K562 (cell line): ENCODE results near the gene RELL2. TPM values are rescaled to one million over a fixed set of nuclear protein-coding genes. Genes with fewer than 3 reads are reported as not detected.
A peak's percentile ranks its signal among the peaks of the same experiment; 100 is the strongest.

Experiments
- ARNT ChIP-seq, 2 experiments: fragments of 450-650 bp; IDR thresholded peaks; 2 replicates each; pipeline ENCODE4 v1.6.1; 2016; ENCODE audit warnings: mild to moderate bottlenecking in 1 of 2
- BCLAF1 ChIP-seq, 2 experiments: fragments of 450-650 bp in 1 of 2; IDR thresholded peaks; 2 replicates each; pipeline ENCODE4 v1.6.1; 2011 to 2017; ENCODE audit warnings: low read depth in 2 of 2, antibody characterized with exemption in 1 of 2, borderline replicate concordance in 1 of 2, low read length in 1 of 2, mild to moderate bottlenecking in 1 of 2, mixed read lengths in 1 of 2; ENCODE audit not compliant: control insufficient read depth in 1 of 2
- BRD4 ChIP-seq: fragments of 200-600 bp; sonication (generic); IDR thresholded peaks from 2 replicates; pipeline ENCODE4 v1.6.1; 2017; ENCODE audit warnings: inconsistent platforms
- CC2D1A ChIP-seq: fragments of 450-650 bp; IDR thresholded peaks from 2 replicates; pipeline ENCODE4 v1.6.1; 2017; ENCODE audit warnings: mild to moderate bottlenecking
- CCAR2 ChIP-seq: fragments of 200-400 bp; formaldehyde crosslinking; IDR thresholded peaks from 2 replicates; pipeline ENCODE4 v1.6.1; 2017; ENCODE audit warnings: mild to moderate bottlenecking, low read depth, low read length
- CHD2 ChIP-seq: IDR thresholded peaks from 2 replicates; pipeline ENCODE4 v1.6.1; 2011; ENCODE audit warnings: low read depth, low read length
- ELK1 ChIP-seq: sonication (generic); formaldehyde crosslinking; IDR thresholded peaks from 2 replicates; pipeline ENCODE4 v1.8.1; 2022; ENCODE audit warnings: missing genetic modification reagents
- GABPB2 ChIP-seq: fragments of 250-450 bp; sonication (Bioruptor Pico); conservative IDR thresholded peaks from 2 replicates; pipeline ENCODE4 v1.5.1; 2021; ENCODE audit warnings: mild to moderate bottlenecking
- HMG20A ChIP-seq: fragments of 450-650 bp; formaldehyde crosslinking; conservative IDR thresholded peaks from 2 replicates; pipeline ENCODE4 v1.4.0; 2020; ENCODE audit warnings: mild to moderate bottlenecking, mixed read lengths
- KLF10 ChIP-seq: fragments of 250-450 bp; sonication (Bioruptor Pico); IDR thresholded peaks from 2 replicates; pipeline ENCODE4 v1.6.1; 2021; ENCODE audit warnings: matching md5 sums
- KLF16 ChIP-seq: IDR thresholded peaks from 2 replicates; pipeline ENCODE4 v1.6.1; 2016; ENCODE audit warnings: antibody characterized with exemption
- NCOA2 ChIP-seq, 2 experiments: fragments of 450-650 bp; IDR thresholded peaks; 2 replicates each; pipeline ENCODE4 v1.6.1; 2018; ENCODE audit warnings: mild to moderate bottlenecking in 2 of 2, moderate library complexity in 1 of 2; ENCODE audit not compliant: partially characterized antibody in 2 of 2
- NEUROD1 ChIP-seq: fragments of 150-350 bp; IDR thresholded peaks from 2 replicates; pipeline ENCODE4 v1.6.1; 2014; ENCODE audit warnings: borderline replicate concordance, low read length, low read depth; ENCODE audit not compliant: partially characterized antibody
- PRPF4 ChIP-seq: fragments of 200-400 bp; formaldehyde crosslinking; IDR thresholded peaks from one replicate; pipeline ENCODE4 v1.6.1; 2017; ENCODE audit warnings: low read length, low read depth, mild to moderate bottlenecking; ENCODE audit not compliant: insufficient read depth, poor library complexity, severe bottlenecking
- RBM22 ChIP-seq: fragments of 200-400 bp; formaldehyde crosslinking; IDR thresholded peaks from 2 replicates; pipeline ENCODE4 v1.6.1; 2018; ENCODE audit warnings: low read length, low read depth; ENCODE audit not compliant: poor library complexity, severe bottlenecking
- SMARCC2 ChIP-seq: fragments of 450-650 bp; IDR thresholded peaks from 2 replicates; pipeline ENCODE4 v1.6.1; 2017; ENCODE audit warnings: antibody characterized with exemption, moderate library complexity, mild to moderate bottlenecking, low read depth
- WHSC1 ChIP-seq: IDR thresholded peaks from one replicate; pipeline ENCODE4 v1.6.1; 2012; ENCODE audit warnings: low read length, control low read depth, inconsistent platforms
- ZBTB1 ChIP-seq: sonication (generic); formaldehyde crosslinking; IDR thresholded peaks from 2 replicates; pipeline ENCODE4 v1.8.1; 2023; ENCODE audit warnings: missing genetic modification reagents, low read depth, mild to moderate bottlenecking, borderline replicate concordance
- ZFP36 ChIP-seq: fragments of 150-350 bp; IDR thresholded peaks from 2 replicates; pipeline ENCODE4 v1.6.1; 2018; ENCODE audit warnings: low read length, low read depth; ENCODE audit not compliant: partially characterized antibody
- ZNF583 ChIP-seq: fragments of 250-450 bp; sonication (Bioruptor Pico); IDR thresholded peaks from 2 replicates; pipeline ENCODE4 v1.4.0; 2020
- polyA plus RNA-seq, 8 experiments: library from polyadenylated mRNA; depleted of rRNA in 4 of 8; stranded (reverse) in 5 of 8; unstranded in 3 of 8; fragments of >200 nt; fragmentation: Nextera tagmentation in 2 of 8; fragmentation: Illumina TruSeq in 1 of 8; extraction: Ambion mirVana in 2 of 8; extraction: Trizol in 1 of 8; gene quantifications; 2 replicates each; pipeline versions ENCODE4 v1.2.1 to v1.2.3, GENCODE V29; 2011 to 2014; ENCODE audit warnings: inconsistent platforms in 1 of 8, missing spikeins in 1 of 8
- total RNA-seq, 7 experiments: library from RNA; depleted of rRNA in 6 of 7; stranded (reverse); fragments of >200 nt in 6 of 7; fragmentation: Illumina TruSeq in 2 of 7; extraction: Trizol in 2 of 7; gene quantifications; 2 replicates each; pipeline versions ENCODE4 v1.2.1 to v1.2.3, GENCODE V29; 2011 to 2021; ENCODE audit warnings: low replicate concordance in 1 of 7
- TF ChIP-seq, protein P1 (sequence below): fragments of 450-650 bp; IDR thresholded peaks from 2 replicates; pipeline ENCODE4 v1.6.1; 2016
- TF ChIP-seq, protein P2 (sequence below): IDR thresholded peaks from 3 replicates; pipeline ENCODE4 v1.6.1; 2011; ENCODE audit warnings: borderline replicate concordance, mild to moderate bottlenecking; ENCODE audit not compliant: insufficient read length, insufficient read depth

The RELL2 gene
- total and polyA plus RNA-seq, 9 of the 15 experiments (the other 6 are each of a cell fraction or from before 2014, with no cell fraction given), result 0.06 to 36.0 (median 14.3) TPM

GRCh38 chr5:141618030-141618803 lies 18.6 kb upstream of the RELL2 start (continued):
- TF ChIP-seq RBM22 (no peak), KLF10 (no peak), ZNF583 (CRISPR knock-in tag) (no peak), GABPB2 (CRISPR knock-in tag) (no peak), HMG20A (CRISPR knock-in tag) (no peak), CC2D1A (peak; percentile 36; the same call in 1 of the 2 replicates), ELK1 (CRISPR knock-in tag) (no peak), BRD4 (peak; percentile 3; the same call in 1 of the 2 replicates), KLF16 (no peak), ARNT (IDR thresholded peaks at IDR 0.05) (peak; percentile 57 to 75; a peak in 1 of 4 replicates), BCLAF1 (IDR thresholded peaks at IDR 0.05; ENCODE audit: borderline replicate concordance in 1 of 2, control insufficient read depth in 1 of 2, low read depth in 2 of 2, low read length in 1 of 2) (no peak), SMARCC2 (no peak; the same call in 1 of the 2 replicates), ZFP36 (no peak), CHD2 (no peak), PRPF4 (no peak), ZBTB1 (CRISPR knock-in tag) (no peak), CCAR2 (no peak), NEUROD1 (no peak), NCOA2 (IDR thresholded peaks at IDR 0.05; ENCODE audit: partially characterized antibody in 2 of 2) (no peak), WHSC1 (no peak)
- TF ChIP-seq, protein P1, sequence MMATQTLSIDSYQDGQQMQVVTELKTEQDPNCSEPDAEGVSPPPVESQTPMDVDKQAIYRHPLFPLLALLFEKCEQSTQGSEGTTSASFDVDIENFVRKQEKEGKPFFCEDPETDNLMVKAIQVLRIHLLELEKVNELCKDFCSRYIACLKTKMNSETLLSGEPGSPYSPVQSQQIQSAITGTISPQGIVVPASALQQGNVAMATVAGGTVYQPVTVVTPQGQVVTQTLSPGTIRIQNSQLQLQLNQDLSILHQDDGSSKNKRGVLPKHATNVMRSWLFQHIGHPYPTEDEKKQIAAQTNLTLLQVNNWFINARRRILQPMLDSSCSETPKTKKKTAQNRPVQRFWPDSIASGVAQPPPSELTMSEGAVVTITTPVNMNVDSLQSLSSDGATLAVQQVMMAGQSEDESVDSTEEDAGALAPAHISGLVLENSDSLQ, result 0 out of 2 replicates have a peak, but pooled peaks have one; percentile 19
- TF ChIP-seq, protein P2, sequence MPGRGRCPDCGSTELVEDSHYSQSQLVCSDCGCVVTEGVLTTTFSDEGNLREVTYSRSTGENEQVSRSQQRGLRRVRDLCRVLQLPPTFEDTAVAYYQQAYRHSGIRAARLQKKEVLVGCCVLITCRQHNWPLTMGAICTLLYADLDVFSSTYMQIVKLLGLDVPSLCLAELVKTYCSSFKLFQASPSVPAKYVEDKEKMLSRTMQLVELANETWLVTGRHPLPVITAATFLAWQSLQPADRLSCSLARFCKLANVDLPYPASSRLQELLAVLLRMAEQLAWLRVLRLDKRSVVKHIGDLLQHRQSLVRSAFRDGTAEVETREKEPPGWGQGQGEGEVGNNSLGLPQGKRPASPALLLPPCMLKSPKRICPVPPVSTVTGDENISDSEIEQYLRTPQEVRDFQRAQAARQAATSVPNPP, result no peak
